H1 (cell line): ENCODE data around the gene KIF4A. TPM values are rescaled to one million over a fixed set of nuclear protein-coding genes. Genes with fewer than 3 reads are reported as not detected.

Experiments used
- RXRA ChIP-seq: IDR thresholded peaks from 2 replicates; pipeline ENCODE4 v1.6.1; 2011; ENCODE audit warnings: low read depth, mild to moderate bottlenecking, low read length, moderate library complexity; ENCODE audit not compliant: insufficient read depth
- SIRT6 ChIP-seq: IDR thresholded peaks from one replicate; pipeline ENCODE4 v1.7.1; 2012; ENCODE audit warnings: low read length, inconsistent platforms
- SIX5 ChIP-seq: IDR thresholded peaks from 2 replicates; pipeline ENCODE4 v1.6.1; 2011; ENCODE audit warnings: mild to moderate bottlenecking, low read depth, low read length
- TCF12 ChIP-seq: IDR thresholded peaks from 2 replicates; pipeline ENCODE4 v1.6.1; 2011; ENCODE audit warnings: low read depth, mild to moderate bottlenecking, low read length
- polyA plus RNA-seq, 7 experiments: library from polyadenylated mRNA; depleted of rRNA in 3 of 7; stranded (reverse) in 5 of 7; unstranded in 2 of 7; fragments of >200 nt in 5 of 7; fragments of 200-250 nt in 2 of 7; gene quantifications; 1 replicate in 5 of 7; 2 replicates in 1 of 7; 4 replicates in 1 of 7; pipeline versions ENCODE4 v1.2.1 to v1.2.3, GENCODE V29; 2011 to 2013; ENCODE audit warnings: missing spikeins in 2 of 7, mixed read lengths in 2 of 7
- total RNA-seq: library from RNA; stranded (reverse); fragmentation: NEBNext Ultra II Directional; extraction: Animal tissue kit (Norgen Biotek cat#: 25700); gene quantifications from 2 replicates; pipeline ENCODE4 v1.2.1, GENCODE V29; 2021

Gene KIF4A
- total and polyA plus RNA-seq, 2 of the 8 experiments (the other 6 are each of a cell fraction or from before 2014, with no cell fraction given), result 10.9 to 35.7 TPM

DNA sequence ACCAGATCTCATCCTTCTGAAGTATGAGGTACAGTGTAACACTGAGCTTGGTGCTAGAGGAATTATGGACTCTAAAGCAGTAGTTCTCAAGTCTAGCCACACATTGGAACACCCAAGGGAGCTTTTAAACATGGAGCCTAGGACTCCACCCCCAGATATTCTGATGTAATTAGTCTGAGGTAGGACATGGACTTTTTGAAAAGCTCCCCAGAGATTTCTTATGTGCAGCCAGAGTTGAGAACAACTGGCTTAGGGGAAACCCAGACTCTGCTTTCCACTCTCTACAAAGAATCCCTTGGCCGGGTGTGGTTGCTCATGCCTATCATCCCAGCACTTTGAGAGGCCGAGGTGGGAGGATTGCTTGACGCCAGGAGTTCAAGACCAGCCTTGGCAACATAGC is 121.6 kb downstream of the KIF4A start (continued):
- TF ChIP-seq RXRA, result no peak
- no peak for TF ChIP-seq SIRT6
- no peak for TF ChIP-seq SIX5
- no peak for TF ChIP-seq TCF12
